ENCODE data around the gene NFAT5.

NFAT5 gene

GRCh38 chr16:69744363-69745231, 178.8 kb downstream of the NFAT5 start:
- DNase-seq: no peak

GRCh38 chr16:69745232-69745612, 179.5 kb downstream of the NFAT5 start:
- no peak for DNase-seq

GRCh38 chr16:69745959-69746358, 180.2 kb downstream of the NFAT5 start:
- DNase-seq: no peak

- DNase-seq: no peak
These were observed 181.3 kb downstream of the NFAT5 start for GRCh38 chr16:69747115-69747514.

- DNase-seq: no peak
These were observed 183.1 kb downstream of the NFAT5 start for GRCh38 chr16:69748694-69749345.

GRCh38 chr16:69754143-69754468, 188.3 kb downstream of the NFAT5 start:
- no peak for DNase-seq

Data from stimulated activated CD4-positive, alpha-beta T cell treated with anti-CD3 and anti-CD28 coated beads, Interleukin-12 subunit alpha, Interleukin-12 subunit beta, amount 100 ng/mL, for 4 hours (primary cell).